GM10847 (cell line): Measurements from ENCODE around the gene EOMES.

Source experiments
- POLR2A ChIP-seq: IDR thresholded peaks from 2 replicates; pipeline ENCODE4 v1.6.1; 2011; ENCODE audit not compliant: insufficient read length; ENCODE audit errors: extremely low read depth

The EOMES gene

GRCh38 chr3:27713078-27713423 is 9.1 kb downstream of the EOMES start:
- no peak for TF ChIP-seq POLR2A

- no peak for TF ChIP-seq POLR2A
Observed at GRCh38 chr3:27712136-27713077, 9.7 kb downstream of the EOMES start.

GRCh38 chr3:27708250-27708649 is 13.9 kb downstream of the EOMES start:
- no peak for TF ChIP-seq POLR2A

DNA sequence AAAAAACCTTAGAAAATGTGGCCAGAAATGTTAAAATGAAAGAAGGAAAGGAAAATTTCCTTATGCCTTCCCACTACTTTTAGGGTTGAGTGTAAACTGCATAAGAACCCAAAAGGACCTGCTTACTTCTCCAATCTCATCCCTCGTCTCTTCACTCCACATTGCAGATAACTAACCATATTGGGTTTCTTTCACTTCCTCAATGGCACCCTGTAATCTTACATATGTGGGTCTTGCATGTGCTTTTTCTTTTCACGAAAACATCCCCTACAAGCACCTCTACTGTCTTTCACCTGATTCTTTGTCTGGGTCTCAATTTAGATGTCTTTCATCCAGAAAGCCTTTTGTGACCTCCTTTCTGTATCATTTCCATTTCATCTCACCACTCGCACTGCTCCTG is 23.1 kb downstream of the EOMES start:
- TF ChIP-seq POLR2A = no peak

- no peak for TF ChIP-seq POLR2A
Observed at GRCh38 chr3:27696906-27697305, 25.2 kb downstream of the EOMES start.

DNA sequence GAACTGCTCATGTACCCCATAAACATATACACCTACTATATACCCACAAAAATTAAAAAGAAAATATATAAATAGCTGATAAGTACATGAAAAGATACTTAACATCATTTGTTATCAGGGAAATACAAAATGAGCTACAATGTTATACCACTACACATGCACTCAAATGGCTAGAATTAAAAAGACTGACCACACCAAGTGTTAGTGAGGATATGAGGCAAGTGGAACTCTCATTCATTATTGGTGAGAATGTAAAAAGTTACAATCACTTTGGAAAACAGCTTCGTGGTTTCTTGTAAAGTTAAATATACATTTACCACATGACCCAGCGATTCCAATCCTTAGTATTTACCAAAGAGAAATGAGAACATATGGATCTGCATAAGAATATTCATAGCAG is 26.5 kb downstream of the EOMES start:
- TF ChIP-seq POLR2A = no peak

GRCh38 chr3:27688053-27688452 is 34.1 kb downstream of the EOMES start:
- TF ChIP-seq POLR2A = no peak

DNA sequence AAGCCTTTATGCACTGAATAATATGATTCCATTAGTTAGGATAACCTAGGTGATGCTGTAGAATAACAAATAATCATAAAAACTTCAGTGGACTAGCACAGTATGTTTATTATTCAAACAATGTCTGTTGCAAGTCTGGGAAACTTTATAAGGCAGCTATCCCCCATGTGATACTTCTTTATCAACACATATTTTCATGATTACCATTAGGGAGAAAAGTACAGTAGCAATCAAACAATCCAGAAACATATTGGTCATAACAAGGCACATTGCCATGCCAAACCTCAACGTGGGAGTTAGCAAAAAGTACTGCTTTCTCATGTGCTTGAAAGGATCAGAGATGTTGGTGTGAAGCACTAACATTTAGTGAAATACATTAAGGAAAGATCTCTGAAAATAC is 35.5 kb downstream of the EOMES start:
- TF ChIP-seq POLR2A = no peak

- no peak for TF ChIP-seq POLR2A
Observed at GRCh38 chr3:27685474-27685873, 36.6 kb downstream of the EOMES start.

DNA sequence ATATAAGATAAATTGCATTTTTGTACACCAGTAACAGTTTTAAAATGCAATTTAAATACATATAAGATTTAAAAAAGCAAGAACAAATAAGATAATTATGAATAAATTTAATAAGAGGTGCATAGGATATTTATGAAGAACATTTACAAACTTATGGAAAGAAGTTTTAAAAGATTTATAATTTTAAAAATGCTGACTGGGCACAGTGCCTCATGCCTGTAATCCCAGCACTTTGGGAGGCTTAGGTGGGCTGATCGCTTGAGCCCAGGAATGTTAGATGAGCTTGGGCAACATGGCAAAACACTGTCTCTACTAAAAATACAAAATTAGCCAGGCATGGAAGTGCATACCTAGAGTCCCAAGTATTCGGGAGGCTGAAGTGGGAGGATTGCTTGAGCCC is 37.8 kb downstream of the EOMES start:
- TF ChIP-seq POLR2A = no peak

- no peak for TF ChIP-seq POLR2A
Observed at GRCh38 chr3:27681249-27681748, 40.8 kb downstream of the EOMES start.

DNA sequence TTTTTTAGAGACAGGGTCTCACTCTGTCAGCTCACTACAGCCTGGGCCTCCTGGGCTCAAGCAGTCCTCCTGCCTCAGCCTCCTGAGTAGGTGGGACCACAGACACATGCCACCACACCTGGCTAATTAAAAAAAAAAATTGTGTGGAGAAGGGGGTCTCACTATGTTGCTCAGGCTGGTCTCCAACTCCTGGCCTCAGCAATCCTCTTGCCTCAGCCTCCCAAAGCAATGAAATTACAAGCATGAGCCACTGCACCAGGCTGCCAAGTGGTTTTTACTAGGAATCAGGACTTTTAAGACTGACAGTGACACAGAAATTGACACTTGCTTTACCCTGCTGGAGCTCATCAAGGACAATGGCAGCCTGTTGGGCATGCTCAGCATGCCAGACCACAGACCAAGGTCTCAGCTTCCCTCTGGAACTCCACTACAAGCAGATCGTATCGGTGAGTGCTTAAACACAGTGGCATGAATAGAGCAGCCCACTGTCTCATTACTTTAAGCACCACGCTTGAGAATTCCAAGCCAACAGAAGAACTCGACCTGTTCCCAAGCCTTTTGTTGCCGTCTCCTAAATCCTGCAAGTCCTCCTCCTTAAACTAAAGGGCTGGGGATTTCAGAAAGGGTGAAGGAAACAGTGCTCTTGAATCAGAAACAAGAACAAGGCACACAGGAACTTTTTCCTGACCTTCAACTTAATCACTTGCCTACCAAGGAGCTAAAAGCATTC is 41.4 kb downstream of the EOMES start:
- no peak for TF ChIP-seq POLR2A

DNA sequence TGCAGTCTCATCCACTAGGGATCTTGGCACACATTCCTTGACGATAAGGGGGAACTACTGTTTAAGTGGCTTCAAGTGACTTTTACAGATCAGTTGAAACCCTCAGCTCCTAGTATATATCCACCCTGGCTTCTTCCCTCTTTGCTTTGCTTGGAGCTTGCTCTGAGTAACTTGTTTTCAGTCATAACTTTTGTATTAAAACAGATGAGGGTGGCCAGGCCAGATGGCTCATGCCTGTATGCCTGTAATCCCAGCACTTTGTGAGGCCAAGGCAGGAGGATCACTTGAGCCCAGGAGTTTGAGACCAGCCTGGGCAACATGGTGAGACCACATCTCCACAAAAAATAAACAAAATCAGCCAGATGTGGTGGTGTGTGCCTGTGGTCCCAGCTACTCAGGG is 42.4 kb downstream of the EOMES start:
- no peak for TF ChIP-seq POLR2A

DNA sequence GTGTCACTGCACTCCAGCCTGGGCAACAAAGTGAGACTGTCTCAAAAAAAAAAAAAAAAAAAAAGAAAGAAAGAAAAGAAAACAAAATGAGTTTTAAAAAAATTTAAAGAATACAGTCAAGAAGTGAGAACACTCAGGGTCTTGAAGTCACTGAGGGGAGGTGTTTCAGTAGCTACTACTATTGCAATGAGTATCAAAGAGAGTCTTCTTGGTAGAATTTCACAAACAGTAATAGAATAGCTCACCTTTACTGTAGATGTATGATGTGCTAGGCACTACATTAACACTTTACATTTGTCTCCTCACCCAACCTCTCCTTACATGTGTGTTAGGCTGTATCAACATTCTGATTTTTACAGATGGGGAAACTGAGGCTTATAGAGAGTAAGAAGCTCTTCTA is 43.9 kb downstream of the EOMES start:
- TF ChIP-seq POLR2A = no peak

DNA sequence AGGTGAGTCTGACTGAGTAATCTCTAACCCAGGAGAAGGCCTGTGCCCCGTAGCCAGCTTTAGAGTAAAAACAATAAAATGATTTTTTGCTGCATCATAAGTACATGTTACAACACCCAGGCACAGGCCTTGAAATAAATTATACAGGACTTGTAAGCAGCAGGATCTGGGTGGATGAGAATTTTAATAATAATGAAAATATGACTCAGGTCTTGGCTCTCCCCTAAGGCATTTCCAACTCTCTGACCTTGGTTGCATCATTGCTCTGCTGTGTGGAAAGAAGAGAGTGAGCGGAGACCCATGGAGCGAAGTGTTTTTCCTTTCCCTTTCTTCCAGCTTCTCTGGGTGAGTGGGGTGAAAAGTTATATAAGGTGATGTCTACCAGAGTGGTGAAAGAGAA is 44.6 kb downstream of the EOMES start:
- no peak for TF ChIP-seq POLR2A

DNA sequence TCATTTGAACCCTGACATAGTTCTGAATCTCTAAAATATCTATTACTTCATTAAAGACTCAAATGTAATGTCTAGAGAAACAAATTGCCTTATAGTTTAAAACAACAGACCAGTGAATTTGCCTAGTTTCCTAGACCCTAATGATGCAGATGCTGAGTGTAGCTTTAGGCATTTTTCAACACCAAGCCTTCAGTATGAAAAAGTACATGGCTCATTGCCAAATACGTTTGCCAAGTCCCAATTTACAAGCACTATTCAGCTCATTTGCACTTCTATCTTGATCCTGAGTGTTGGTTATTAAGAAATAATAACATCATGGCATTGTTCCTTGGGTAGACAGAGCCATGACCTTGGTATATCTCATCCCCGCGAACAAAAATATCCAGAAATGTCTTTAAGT is 46.8 kb downstream of the EOMES start:
- TF ChIP-seq POLR2A = no peak
